HepG2 (cell line): ENCODE measurements around the gene C1R. TPM values are rescaled to one million over a fixed set of nuclear protein-coding genes. Genes with fewer than 3 reads are reported as not detected.

Experiments used
- ATAC-seq: fragments of 200-7000 bp; cut with Tn5 transposase; 3 replicates; pipeline ENCODE4 v1.9.1; 2020; ENCODE audit warnings: mild to moderate bottlenecking, moderate library complexity
- BruUV-seq: library from RNA; stranded (reverse); fragments of 400-500 nt; replicated peaks from 2 replicates; lab custom pipeline; 2021; lab: Mats Ljungman, UMichigan
- CTCF ChIA-PET: fragments of 300-600 bp; formaldehyde crosslinking; extraction: SDS; loops from one replicate; lab custom pipeline; 2021; ENCODE audit warnings: low total read pairs, inconsistent platforms, low intra/inter-chr PET ratio; lab: Yijun Ruan, JAX
- POLR2A ChIA-PET: fragments of 350-600 bp; sonication (Branson Sonifier 250); formaldehyde crosslinking; loops from one replicate; lab custom pipeline; 2020; ENCODE audit warnings: antibody characterized with exemption, inconsistent platforms; lab: Yijun Ruan, JAX
- DNase-seq: peaks from one replicate; pipeline ENCODE4 v3.0.0-alpha.2; 2015; ENCODE audit warnings: low spot score
- FAIRE-seq: peaks from 3 replicates; lab custom pipeline; 2011; peaks lifted over from hg19 to GRCh38; lab: Jason Lieb, UNC
- H2AFZ ChIP-seq: one replicate; pipeline ENCODE4 v1.6.1; 2011; ENCODE audit warnings: low read length, inconsistent platforms
- H3K27ac ChIP-seq: fragments of 300-600 bp; 3 replicates; pipeline ENCODE4 v1.8.0; 2011; ENCODE audit warnings: mixed run types, mild to moderate bottlenecking, mixed read lengths, low read length, inconsistent platforms; ENCODE audit not compliant: insufficient read depth; ENCODE audit errors: extremely low read length
- H3K27me3 ChIP-seq, 2 experiments: fragments of 200-600 bp in 1 of 2; 2 replicates in 1 of 2; 3 replicates in 1 of 2; pipeline versions ENCODE4 v1.6.0 to v1.8.0; 2011; ENCODE audit warnings: low read length in 2 of 2, mild to moderate bottlenecking in 2 of 2, moderate library complexity in 2 of 2, inconsistent platforms in 1 of 2; ENCODE audit not compliant: insufficient read depth in 2 of 2, control insufficient read depth in 1 of 2
- H3K36me3 ChIP-seq, 2 experiments: fragments of 200-600 bp in 1 of 2; replicated peaks in 1 of 2; 2 replicates in 1 of 2; 3 replicates in 1 of 2; pipeline versions ENCODE4 v1.5.1 to v1.8.0; 2011; ENCODE audit warnings: low read length in 2 of 2, inconsistent platforms in 1 of 2; ENCODE audit not compliant: insufficient read depth in 2 of 2, control insufficient read depth in 1 of 2
- H3K4me1 ChIP-seq: 2 replicates; pipeline ENCODE4 v1.5.1; 2012; ENCODE audit warnings: low read length, inconsistent platforms; ENCODE audit not compliant: insufficient read depth
- H3K4me2 ChIP-seq: 2 replicates; pipeline ENCODE4 v1.6.0; 2011; ENCODE audit warnings: low read depth, low read length, inconsistent platforms
- H3K4me3 ChIP-seq, 3 experiments: fragments of 200-600 bp in 1 of 3; sonication (generic), shearing (Covaris generic) in 1 of 3; replicated peaks in 1 of 3; 2 replicates each; pipeline ENCODE4 v1.5.1; 2011 to 2016; ENCODE audit warnings: low read length in 3 of 3, inconsistent platforms in 2 of 3, low read depth in 2 of 3, mild to moderate bottlenecking in 2 of 3, control low read depth in 1 of 3, mixed read lengths in 1 of 3; ENCODE audit not compliant: insufficient read depth in 1 of 3
- H3K79me2 ChIP-seq: one replicate; pipeline ENCODE4 v1.6.1; 2011; ENCODE audit warnings: low read length, inconsistent platforms; ENCODE audit not compliant: insufficient read depth
- H3K9ac ChIP-seq: 2 replicates; pipeline ENCODE4 v1.6.0; 2011; ENCODE audit warnings: mild to moderate bottlenecking, low read depth, low read length, inconsistent platforms; ENCODE audit not compliant: insufficient read depth
- H3K9me3 ChIP-seq: 2 replicates; pipeline ENCODE4 v1.5.1; 2012; ENCODE audit warnings: mild to moderate bottlenecking, low read length
- H4K20me1 ChIP-seq: 2 replicates; pipeline ENCODE4 v1.6.0; 2011; ENCODE audit warnings: inconsistent platforms, mild to moderate bottlenecking, low read length, moderate library complexity; ENCODE audit not compliant: insufficient read depth
- ATF7 ChIP-seq, 2 experiments: fragments of 450-650 bp in 1 of 2; sonication (generic) in 1 of 2; formaldehyde crosslinking in 1 of 2; IDR thresholded peaks; 2 replicates each; pipeline versions ENCODE4 v1.4.0 to v1.6.1; 2016 to 2020; ENCODE audit warnings: antibody characterized with exemption in 1 of 2, mild to moderate bottlenecking in 1 of 2, missing genetic modification reagents in 1 of 2
- EP300 ChIP-seq, 3 experiments: sonication (generic) in 1 of 3; formaldehyde crosslinking in 1 of 3; IDR thresholded peaks; 2 replicates each; pipeline versions ENCODE4 v1.5.1 to v1.6.1; 2011 to 2020; ENCODE audit warnings: low read depth in 2 of 3, low read length in 2 of 3, borderline replicate concordance in 1 of 3, improper control_type of control experiment in 1 of 3, mild to moderate bottlenecking in 1 of 3, missing genetic modification reagents in 1 of 3, moderate library complexity in 1 of 3
- GABPB1 ChIP-seq: IDR thresholded peaks from 2 replicates; pipeline ENCODE4 v1.6.1; 2016; ENCODE audit warnings: mild to moderate bottlenecking, missing genetic modification reagents, moderate library complexity, missing compliant biosample characterization
- HOXA7 ChIP-seq: sonication (generic); formaldehyde crosslinking; IDR thresholded peaks from 2 replicates; pipeline ENCODE4 v1.8.1; 2022; ENCODE audit warnings: mild to moderate bottlenecking, missing genetic modification reagents, moderate library complexity
- IKZF1 ChIP-seq: fragments of 450-650 bp; IDR thresholded peaks from 2 replicates; pipeline ENCODE4 v1.7.1; 2016
- MXD4 ChIP-seq: IDR thresholded peaks from 2 replicates; pipeline ENCODE4 v1.6.1; 2016; ENCODE audit warnings: mild to moderate bottlenecking, missing biosample characterization, missing genetic modification reagents
- POGZ ChIP-seq: sonication (generic); formaldehyde crosslinking; IDR thresholded peaks from 2 replicates; pipeline ENCODE4 v1.4.0; 2020; ENCODE audit warnings: mild to moderate bottlenecking, missing genetic modification reagents
- RBFOX2 ChIP-seq: fragments of 200-400 bp; formaldehyde crosslinking; IDR thresholded peaks from 2 replicates; pipeline ENCODE4 v1.6.1; 2017; ENCODE audit warnings: low read depth, mild to moderate bottlenecking, low read length
- TCF7 ChIP-seq: sonication (generic); IDR thresholded peaks from 2 replicates; pipeline ENCODE4 v1.6.1; 2016; ENCODE audit warnings: antibody characterized with exemption, low read depth
- ZBTB7A ChIP-seq: sonication (generic); formaldehyde crosslinking; IDR thresholded peaks from 2 replicates; pipeline ENCODE4 v1.8.0; 2022; ENCODE audit warnings: mild to moderate bottlenecking, missing genetic modification reagents
- ZMYM4 ChIP-seq: sonication (generic); formaldehyde crosslinking; IDR thresholded peaks from 2 replicates; pipeline ENCODE4 v1.8.1; 2023; ENCODE audit warnings: mild to moderate bottlenecking, missing genetic modification reagents
- ZNF136 ChIP-seq: sonication (generic); formaldehyde crosslinking; IDR thresholded peaks from 2 replicates; pipeline ENCODE4 v1.8.1; 2022; ENCODE audit warnings: low read depth, mild to moderate bottlenecking, moderate library complexity, missing genetic modification reagents
- ZNF337 ChIP-seq: sonication (generic); formaldehyde crosslinking; IDR thresholded peaks from 2 replicates; pipeline ENCODE4 v1.5.1; 2020; ENCODE audit warnings: missing genetic modification reagents, low read depth, mild to moderate bottlenecking, borderline replicate concordance
- ZNF350 ChIP-seq: sonication (generic); formaldehyde crosslinking; IDR thresholded peaks from 2 replicates; pipeline ENCODE4 v1.4.0; 2020; ENCODE audit warnings: mild to moderate bottlenecking, low read depth, missing genetic modification reagents, borderline replicate concordance
- ZNF607 ChIP-seq: sonication (generic); formaldehyde crosslinking; IDR thresholded peaks from 2 replicates; pipeline ENCODE4 v1.5.1; 2020; ENCODE audit warnings: missing genetic modification reagents, mild to moderate bottlenecking, borderline replicate concordance
- ZNF772 ChIP-seq: sonication (generic); formaldehyde crosslinking; IDR thresholded peaks from 2 replicates; pipeline ENCODE4 v1.5.0; 2020; ENCODE audit warnings: mild to moderate bottlenecking, missing genetic modification reagents
- WGBS: methylation state at CpG from one replicate; pipeline ENCODE4 v1.1.6; 2017; ENCODE audit warnings: low lambda C conversion rate; 5-methylcytosine and 5-hydroxymethylcytosine counted together
- in situ Hi-C: cut with HindIII; loops from 2 replicates; pipeline ENCODE4 v1.10.0; 2017; ENCODE audit warnings: low pct_unique_long_range_greater_than_20kb; ENCODE audit not compliant: extremely low pct_ligation_motif_present
- intact Hi-C: fragments of 100-400 bp; cut with micrococcal nuclease; formaldehyde crosslinking; loops from one replicate; pipeline ENCODE4 v1.10.0; 2022; ENCODE audit not compliant: unreplicated experiment
- polyA plus RNA-seq, 8 experiments: library from polyadenylated mRNA; depleted of rRNA in 3 of 8; stranded (reverse) in 7 of 8; unstranded in 1 of 8; fragments of >200 nt; fragmentation: Illumina TruSeq in 4 of 8; extraction: Trizol in 4 of 8; gene quantifications; 2 replicates each; pipeline versions ENCODE4 v1.2.1 to v1.2.3, GENCODE V29; 2011 to 2016; ENCODE audit warnings: low read depth in 4 of 8, missing spikeins in 1 of 8, mixed read lengths in 1 of 8; ENCODE audit not compliant: insufficient read depth in 1 of 8
- total RNA-seq, 5 experiments: library from RNA; depleted of rRNA; stranded (reverse); fragments of >200 nt; fragmentation: Illumina TruSeq; extraction: Trizol; gene quantifications; 2 replicates each; pipeline ENCODE4 v1.2.3, GENCODE V29; 2016; ENCODE audit warnings: low read depth in 1 of 5
- TF ChIP-seq, protein P1 (sequence below): sonication (generic); formaldehyde crosslinking; IDR thresholded peaks from 2 replicates; pipeline ENCODE4 v1.5.1; 2020; ENCODE audit warnings: mild to moderate bottlenecking, missing genetic modification reagents, moderate library complexity
- TF ChIP-seq, protein P2 (sequence below): sonication (generic); formaldehyde crosslinking; IDR thresholded peaks from 2 replicates; pipeline ENCODE4 v1.8.0; 2022; ENCODE audit warnings: mild to moderate bottlenecking, missing genetic modification reagents

The C1R gene
- total and polyA plus RNA-seq, 2 of the 13 experiments (the other 11 are each of a cell fraction or from before 2014, with no cell fraction given): 3.5 to 6.5 TPM

DNA sequence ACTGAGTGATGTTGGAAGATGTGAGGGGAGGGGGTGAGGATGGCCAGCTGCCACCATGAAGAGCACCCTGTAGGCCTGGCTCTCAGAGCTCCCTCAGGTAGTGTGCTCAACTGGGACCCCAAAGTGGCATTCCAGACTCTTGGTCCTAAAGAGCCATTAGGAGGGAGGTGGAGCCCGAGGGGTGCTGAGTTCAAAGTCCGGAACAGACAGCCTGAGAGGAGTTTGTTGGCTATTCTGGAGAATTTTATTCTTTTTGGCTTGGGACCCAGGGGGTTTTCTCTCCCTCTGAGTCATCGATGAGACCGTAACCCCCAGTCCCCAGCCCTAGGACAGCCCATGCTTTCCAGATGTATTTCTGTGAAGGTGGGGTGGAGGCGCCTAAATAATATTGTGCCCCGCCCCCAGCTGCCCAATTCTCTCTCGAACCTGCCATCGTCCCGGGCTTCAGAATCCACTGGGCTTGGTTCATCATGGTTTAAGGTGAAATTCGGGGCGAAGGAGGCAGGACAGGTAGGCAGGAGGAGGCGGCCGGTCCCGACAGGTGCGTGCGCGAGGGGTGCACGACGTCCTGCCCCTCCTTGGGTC is 37.1 kb upstream of the C1R start:
- H3K4me1 ChIP-seq: peaks cover 68% of the 10 kb centered on the region
- TF ChIP-seq GABPB1 (CRISPR knock-in tag): peak; percentile 43
- no peak; the same call in 1 of the 2 replicates for TF ChIP-seq HOXA7 (CRISPR knock-in tag)
- TF ChIP-seq ZNF350: 0 out of 2 replicates have a peak, but pooled peaks have one; percentile 9
- 0 out of 2 replicates have a peak, but pooled peaks have one; percentile 51 for TF ChIP-seq ZNF136 (CRISPR knock-in tag)
- no peak for TF ChIP-seq ATF7 (IDR thresholded peaks at IDR 0.05)
- TF ChIP-seq ATF7 (CRISPR knock-in tag; IDR thresholded peaks at IDR 0.05): no peak
- TF ChIP-seq EP300 (IDR thresholded peaks at IDR 0.05; ENCODE audit: low read depth in 2 of 2, low read length in 2 of 2): no peak
- no peak for TF ChIP-seq EP300 (CRISPR knock-in tag; IDR thresholded peaks at IDR 0.05; ENCODE audit: borderline replicate concordance)
- TF ChIP-seq ZNF772 (CRISPR knock-in tag): no peak
- TF ChIP-seq ZNF607: 0 out of 2 replicates have a peak, but pooled peaks have one; percentile 22
- TF ChIP-seq IKZF1: no peak
- TF ChIP-seq POGZ (CRISPR knock-in tag): no peak
- no peak for TF ChIP-seq TCF7
- 0 out of 2 replicates have a peak, but pooled peaks have one; percentile 32 for TF ChIP-seq ZNF337
- no peak for TF ChIP-seq ZBTB7A (CRISPR knock-in tag)
- TF ChIP-seq, protein P1, sequence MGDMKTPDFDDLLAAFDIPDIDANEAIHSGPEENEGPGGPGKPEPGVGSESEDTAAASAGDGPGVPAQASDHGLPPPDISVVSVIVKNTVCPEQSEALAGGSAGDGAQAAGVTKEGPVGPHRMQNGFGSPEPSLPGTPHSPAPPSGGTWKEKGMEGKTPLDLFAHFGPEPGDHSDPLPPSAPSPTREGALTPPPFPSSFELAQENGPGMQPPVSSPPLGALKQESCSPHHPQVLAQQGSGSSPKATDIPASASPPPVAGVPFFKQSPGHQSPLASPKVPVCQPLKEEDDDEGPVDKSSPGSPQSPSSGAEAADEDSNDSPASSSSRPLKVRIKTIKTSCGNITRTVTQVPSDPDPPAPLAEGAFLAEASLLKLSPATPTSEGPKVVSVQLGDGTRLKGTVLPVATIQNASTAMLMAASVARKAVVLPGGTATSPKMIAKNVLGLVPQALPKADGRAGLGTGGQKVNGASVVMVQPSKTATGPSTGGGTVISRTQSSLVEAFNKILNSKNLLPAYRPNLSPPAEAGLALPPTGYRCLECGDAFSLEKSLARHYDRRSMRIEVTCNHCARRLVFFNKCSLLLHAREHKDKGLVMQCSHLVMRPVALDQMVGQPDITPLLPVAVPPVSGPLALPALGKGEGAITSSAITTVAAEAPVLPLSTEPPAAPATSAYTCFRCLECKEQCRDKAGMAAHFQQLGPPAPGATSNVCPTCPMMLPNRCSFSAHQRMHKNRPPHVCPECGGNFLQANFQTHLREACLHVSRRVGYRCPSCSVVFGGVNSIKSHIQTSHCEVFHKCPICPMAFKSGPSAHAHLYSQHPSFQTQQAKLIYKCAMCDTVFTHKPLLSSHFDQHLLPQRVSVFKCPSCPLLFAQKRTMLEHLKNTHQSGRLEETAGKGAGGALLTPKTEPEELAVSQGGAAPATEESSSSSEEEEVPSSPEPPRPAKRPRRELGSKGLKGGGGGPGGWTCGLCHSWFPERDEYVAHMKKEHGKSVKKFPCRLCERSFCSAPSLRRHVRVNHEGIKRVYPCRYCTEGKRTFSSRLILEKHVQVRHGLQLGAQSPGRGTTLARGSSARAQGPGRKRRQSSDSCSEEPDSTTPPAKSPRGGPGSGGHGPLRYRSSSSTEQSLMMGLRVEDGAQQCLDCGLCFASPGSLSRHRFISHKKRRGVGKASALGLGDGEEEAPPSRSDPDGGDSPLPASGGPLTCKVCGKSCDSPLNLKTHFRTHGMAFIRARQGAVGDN: 0 out of 2 replicates have a peak, but pooled peaks have one; percentile 68
- TF ChIP-seq RBFOX2: 0 out of 2 replicates have a peak, but pooled peaks have one; percentile 13
- TF ChIP-seq MXD4 (CRISPR knock-in tag): 0 out of 2 replicates have a peak, but pooled peaks have one; percentile 33
- TF ChIP-seq, protein P2, sequence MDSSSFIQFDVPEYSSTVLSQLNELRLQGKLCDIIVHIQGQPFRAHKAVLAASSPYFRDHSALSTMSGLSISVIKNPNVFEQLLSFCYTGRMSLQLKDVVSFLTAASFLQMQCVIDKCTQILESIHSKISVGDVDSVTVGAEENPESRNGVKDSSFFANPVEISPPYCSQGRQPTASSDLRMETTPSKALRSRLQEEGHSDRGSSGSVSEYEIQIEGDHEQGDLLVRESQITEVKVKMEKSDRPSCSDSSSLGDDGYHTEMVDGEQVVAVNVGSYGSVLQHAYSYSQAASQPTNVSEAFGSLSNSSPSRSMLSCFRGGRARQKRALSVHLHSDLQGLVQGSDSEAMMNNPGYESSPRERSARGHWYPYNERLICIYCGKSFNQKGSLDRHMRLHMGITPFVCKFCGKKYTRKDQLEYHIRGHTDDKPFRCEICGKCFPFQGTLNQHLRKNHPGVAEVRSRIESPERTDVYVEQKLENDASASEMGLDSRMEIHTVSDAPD (CRISPR knock-in tag): no peak
- peak; percentile 33; the same call in 1 of the 2 replicates for TF ChIP-seq ZMYM4 (CRISPR knock-in tag)

More for the DNA sequence above, 37.1 kb upstream of the C1R start:
- H3K36me3 ChIP-seq: peaks cover 5 to 14% of the 10 kb centered on the region in 2 experiments; a peak in 3 of 5 replicates
- H3K4me3 ChIP-seq: peak overlapping the region; percentile 76 to 92 (median 88)
- POLR2A ChIA-PET: interaction anchor here (0.8 to 3.5 kb wide), 7 partner anchors 15 to 186 kb away, joined by 3 to 25 read pairs (median 5); partner anchors contain the start of genes C12orf57, C1RL, C1S and RNU7-1
- BruUV-seq: TSS peak; percentile 75
- ATAC-seq: no peak; the same call in 2 of the 3 replicates
- FAIRE-seq: no peak
- CTCF ChIA-PET: no interaction called here
- H3K27ac ChIP-seq: peak overlapping the region; percentile 92
- H3K9ac ChIP-seq: peak overlapping the region; percentile 74
- peak overlapping the region; percentile 95 for H3K4me2 ChIP-seq
- H4K20me1 ChIP-seq: peaks cover 12% of the 10 kb centered on the region
- 2% methylated on average over 16 of the region's 19 CpGs for WGBS
- no peak overlapping the region for H2AFZ ChIP-seq
- no peaks in the 10 kb centered on the region for H3K9me3 ChIP-seq
- no peak for DNase-seq
- in situ Hi-C loops (no loop called here), intact Hi-C loops (no loop called here)
- no peaks in the 10 kb centered on the region; a peak in 1 of 5 replicates for H3K27me3 ChIP-seq
- peaks cover 27% of the 10 kb centered on the region for H3K79me2 ChIP-seq
